ENCODE measurements around the gene GPATCH3. TPM values are rescaled to one million over a fixed set of nuclear protein-coding genes. Genes with fewer than 3 reads are reported as not detected.

Gene GPATCH3
- total RNA-seq, 1 experiment from 2014 or later, result 14.8 TPM

DNA sequence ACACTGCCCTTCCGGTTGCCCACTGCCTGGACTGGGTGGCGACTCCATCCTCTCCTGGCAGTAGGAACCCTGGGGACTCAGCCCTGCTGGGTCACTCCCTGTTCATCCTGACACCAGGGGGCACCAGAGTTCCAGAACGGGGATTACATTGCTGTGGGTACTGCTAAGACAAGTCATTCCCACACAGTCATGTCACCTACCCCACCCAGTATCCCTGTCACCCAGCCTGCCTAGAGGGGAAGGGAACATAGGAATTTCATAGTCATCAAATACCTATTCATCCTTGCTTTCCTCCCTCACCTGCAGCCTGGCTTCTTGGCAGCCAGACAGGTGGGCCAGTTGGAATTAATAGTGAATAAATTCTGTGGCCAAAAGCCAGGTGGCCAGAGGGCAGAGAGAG lies 47.1 kb downstream of the GPATCH3 start:
- Histone ChIP-seq H3K9ac (ENCODE audit: low read length) (peak overlapping the region; percentile 41), H3K4me2 (ENCODE audit: low read length) (peak overlapping the region; percentile 33), H3K4me3 (replicated peaks in 1 of 2; ENCODE audit: low read depth in 1 of 2, low read length in 2 of 2) (no peak overlapping the region), H3K9me3 (ENCODE audit: control insufficient read depth in 1 of 2, insufficient read depth in 1 of 2, low read depth in 1 of 2, low read length in 2 of 2) (no peaks in the 10 kb centered on the region), H3K27ac (ENCODE audit: low read depth, low read length) (peak overlapping the region; percentile 51), H4K20me1 (ENCODE audit: insufficient read depth) (no peaks in the 10 kb centered on the region), H3K36me3 (ENCODE audit: control insufficient read depth in 1 of 2, insufficient read depth in 2 of 2, low read length in 2 of 2) (peaks cover 8 to 32% of the 10 kb centered on the region in 2 experiments; a peak in 3 of 4 replicates), H3K9me2 (ENCODE audit: insufficient read depth) (no peaks in the 10 kb centered on the region), H3K4me1 (ENCODE audit: control insufficient read depth in 1 of 2, insufficient read depth in 2 of 2, low read length in 2 of 2) (peaks cover 37 to 73% of the 10 kb centered on the region in 2 experiments), H2AFZ (ENCODE audit: low read depth, low read length, poor library complexity, severe bottlenecking) (no peak overlapping the region), H3K79me2 (ENCODE audit: insufficient read depth, low read length) (no peaks in the 10 kb centered on the region; the same call in 1 of the 2 replicates), H3K27me3 (ENCODE audit: insufficient read depth, low read length) (no peaks in the 10 kb centered on the region)
- ChIA-PET CTCF (interaction anchor here (1.3 kb wide), 1 partner anchor 9 kb away, joined by 4 read pairs; no protein-coding TSS in a partner anchor), POLR2A (no interaction called here), RAD21 (ENCODE audit: low non-redundant PET in 1 of 2, low total read pairs in 2 of 2, uncharacterized antibody in 2 of 2, unreplicated experiment in 2 of 2) (no interaction called here)
- DNase-seq (ENCODE audit: low read depth, low spot score), result peak; percentile 84
- peak; percentile 85 for ATAC-seq
- no TSS peak for BruUV-seq (replicated peaks)
- TF ChIP-seq ELF1 (IDR thresholded peaks at IDR 0.05; ENCODE audit: borderline replicate concordance, low read depth) (no peak), POLR2AphosphoS5 (IDR thresholded peaks at IDR 0.05; ENCODE audit: low read depth, low read length) (peak; percentile 40), YY1 (IDR thresholded peaks at IDR 0.05; ENCODE audit: extremely low read depth, insufficient replicate concordance, low read depth, low read length) (peak; percentile 61)
- TF ChIP-seq, protein P1, sequence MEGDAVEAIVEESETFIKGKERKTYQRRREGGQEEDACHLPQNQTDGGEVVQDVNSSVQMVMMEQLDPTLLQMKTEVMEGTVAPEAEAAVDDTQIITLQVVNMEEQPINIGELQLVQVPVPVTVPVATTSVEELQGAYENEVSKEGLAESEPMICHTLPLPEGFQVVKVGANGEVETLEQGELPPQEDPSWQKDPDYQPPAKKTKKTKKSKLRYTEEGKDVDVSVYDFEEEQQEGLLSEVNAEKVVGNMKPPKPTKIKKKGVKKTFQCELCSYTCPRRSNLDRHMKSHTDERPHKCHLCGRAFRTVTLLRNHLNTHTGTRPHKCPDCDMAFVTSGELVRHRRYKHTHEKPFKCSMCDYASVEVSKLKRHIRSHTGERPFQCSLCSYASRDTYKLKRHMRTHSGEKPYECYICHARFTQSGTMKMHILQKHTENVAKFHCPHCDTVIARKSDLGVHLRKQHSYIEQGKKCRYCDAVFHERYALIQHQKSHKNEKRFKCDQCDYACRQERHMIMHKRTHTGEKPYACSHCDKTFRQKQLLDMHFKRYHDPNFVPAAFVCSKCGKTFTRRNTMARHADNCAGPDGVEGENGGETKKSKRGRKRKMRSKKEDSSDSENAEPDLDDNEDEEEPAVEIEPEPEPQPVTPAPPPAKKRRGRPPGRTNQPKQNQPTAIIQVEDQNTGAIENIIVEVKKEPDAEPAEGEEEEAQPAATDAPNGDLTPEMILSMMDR (IDR thresholded peaks at IDR 0.05 in 2 of 3, conservative IDR thresholded peaks at IDR 0.05 in 1 of 3; ENCODE audit: borderline replicate concordance in 1 of 3, insufficient read depth in 1 of 3, low read depth in 2 of 3, low read length in 2 of 3), result peak in 2 of 3 experiments; percentile 92; a peak in 4 of 6 replicates
- intact Hi-C loops (cut with micrococcal nuclease), result loop anchor here (1.0 kb wide), 2 partner anchors 9 to 25 kb away; no protein-coding TSS in a partner anchor

DNA sequence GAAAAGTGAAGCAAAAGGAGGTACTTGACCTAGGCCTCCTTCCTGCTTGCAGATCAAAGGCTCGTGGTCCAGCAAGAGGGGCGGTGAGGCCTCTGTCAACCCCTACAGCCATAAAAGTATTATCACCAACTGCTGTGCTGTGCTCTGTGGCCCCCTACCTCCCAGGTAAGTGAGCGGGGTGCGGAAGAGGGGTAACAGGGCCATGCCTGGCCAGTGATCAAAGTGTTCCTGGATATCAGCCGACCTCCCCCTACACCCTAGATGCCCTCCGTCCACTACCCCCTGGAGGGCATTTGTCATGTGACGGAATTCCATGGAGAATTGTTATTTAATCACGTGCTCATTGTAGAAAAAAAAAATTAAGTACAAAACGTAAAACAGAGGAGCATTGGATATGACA lies 47.6 kb downstream of the GPATCH3 start:
- RAD21 ChIA-PET (ENCODE audit: low non-redundant PET in 1 of 2, low total read pairs in 2 of 2, uncharacterized antibody in 2 of 2, unreplicated experiment in 2 of 2), result no interaction called here
- no TSS peak for BruUV-seq (replicated peaks)
- CTCF ChIA-PET, result no interaction called here

More for the DNA sequence above, 47.6 kb downstream of the GPATCH3 start:
- no peaks in the 10 kb centered on the region for H3K9me3 ChIP-seq (ENCODE audit: control insufficient read depth in 1 of 2, insufficient read depth in 1 of 2, low read depth in 1 of 2, low read length in 2 of 2)
- no peak for DNase-seq (ENCODE audit: low read depth, low spot score)
- peak overlapping the region; percentile 33 for H3K4me2 ChIP-seq (ENCODE audit: low read length)
- H3K79me2 ChIP-seq (ENCODE audit: insufficient read depth, low read length), result no peaks in the 10 kb centered on the region; the same call in 1 of the 2 replicates
- intact Hi-C loops (cut with micrococcal nuclease), result loop anchor here (1.0 kb wide), 2 partner anchors 10 to 26 kb away; no protein-coding TSS in a partner anchor
- H3K9ac ChIP-seq (ENCODE audit: low read length), result peak overlapping the region; percentile 26
- POLR2A ChIA-PET, result no interaction called here
- H2AFZ ChIP-seq (ENCODE audit: low read depth, low read length, poor library complexity, severe bottlenecking), result no peak overlapping the region
- ATAC-seq, result no peak
- peaks cover 39 to 73% of the 10 kb centered on the region in 2 experiments for H3K4me1 ChIP-seq (ENCODE audit: control insufficient read depth in 1 of 2, insufficient read depth in 2 of 2, low read length in 2 of 2)
- peaks cover 8 to 32% of the 10 kb centered on the region in 2 experiments; a peak in 3 of 4 replicates for H3K36me3 ChIP-seq (ENCODE audit: control insufficient read depth in 1 of 2, insufficient read depth in 2 of 2, low read length in 2 of 2)
- H3K9me2 ChIP-seq (ENCODE audit: insufficient read depth), result no peaks in the 10 kb centered on the region
- H3K27me3 ChIP-seq (ENCODE audit: insufficient read depth, low read length), result no peaks in the 10 kb centered on the region
- H4K20me1 ChIP-seq (ENCODE audit: insufficient read depth), result no peaks in the 10 kb centered on the region
- TF ChIP-seq CEBPB (IDR thresholded peaks at IDR 0.05; ENCODE audit: low read depth), result no peak
- TF ChIP-seq EGR1 (IDR thresholded peaks at IDR 0.05; ENCODE audit: low read depth), result no peak
- TF ChIP-seq SP1 (IDR thresholded peaks at IDR 0.05; ENCODE audit: low read depth), result no peak
- TF ChIP-seq, protein P1 (IDR thresholded peaks at IDR 0.05 in 2 of 3, conservative IDR thresholded peaks at IDR 0.05 in 1 of 3; ENCODE audit: borderline replicate concordance in 1 of 3, insufficient read depth in 1 of 3, low read depth in 2 of 3, low read length in 2 of 3), result no peak
- no peak for TF ChIP-seq TCF7L2 (IDR thresholded peaks at IDR 0.05; ENCODE audit: borderline replicate concordance, extremely low read depth, insufficient read depth, insufficient read length)
- H3K27ac ChIP-seq (ENCODE audit: low read depth, low read length), result peak overlapping the region; percentile 51; the same call in 1 of the 2 replicates
- H3K4me3 ChIP-seq (replicated peaks in 1 of 2; ENCODE audit: low read depth in 1 of 2, low read length in 2 of 2), result no peak overlapping the region

Measured in HCT116 (cell line).